IgD-negative memory B cell (primary cell): ENCODE measurements around the gene ATAD1. TPM values are rescaled to one million over a fixed set of nuclear protein-coding genes. Genes with fewer than 3 reads are reported as not detected.
"Not testable (repeated sequence)": the region's sequence is repeated elsewhere in the genome, so short reads cannot be mapped to it uniquely, and the experiment has no call there.

ENCODE experiments used
- H3K27ac Mint-ChIP-seq, 3 donors: one replicate each; pipeline ENCODE4 v1.8.0; 2020 to 2022; ENCODE audit warnings: mild to moderate bottlenecking in 3 of 3, mixed read lengths in 3 of 3, moderate library complexity in 1 of 3
- H3K27me3 Mint-ChIP-seq: one replicate; pipeline ENCODE4 v1.8.0; 2021; ENCODE audit warnings: mixed read lengths
- H3K36me3 Mint-ChIP-seq: one replicate; pipeline ENCODE4 v1.8.0; 2020; ENCODE audit warnings: mild to moderate bottlenecking, mixed read lengths
- H3K4me1 Mint-ChIP-seq, 3 donors: one replicate each; pipeline ENCODE4 v1.8.0; 2020 to 2022; ENCODE audit warnings: mixed read lengths in 3 of 3, mild to moderate bottlenecking in 1 of 3
- H3K4me3 Mint-ChIP-seq, 4 donors: one replicate each; pipeline ENCODE4 v1.8.0; 2020 to 2022; ENCODE audit warnings: mild to moderate bottlenecking in 4 of 4, mixed read lengths in 4 of 4, moderate library complexity in 3 of 4
- H3K9me3 Mint-ChIP-seq, 3 donors: one replicate each; pipeline ENCODE4 v1.8.0; 2020 to 2021; ENCODE audit warnings: mixed read lengths in 3 of 3, mild to moderate bottlenecking in 1 of 3
- polyA plus RNA-seq: library from polyadenylated mRNA; unstranded; fragments of 300-500 nt; fragmentation: Illumina TruSeq; gene quantifications from one replicate; pipeline ENCODE4 v1.2.3, GENCODE V29; 2021

Gene ATAD1
- polyA plus RNA-seq, 1 donor from 2014 or later = 31.9 TPM

DNA sequence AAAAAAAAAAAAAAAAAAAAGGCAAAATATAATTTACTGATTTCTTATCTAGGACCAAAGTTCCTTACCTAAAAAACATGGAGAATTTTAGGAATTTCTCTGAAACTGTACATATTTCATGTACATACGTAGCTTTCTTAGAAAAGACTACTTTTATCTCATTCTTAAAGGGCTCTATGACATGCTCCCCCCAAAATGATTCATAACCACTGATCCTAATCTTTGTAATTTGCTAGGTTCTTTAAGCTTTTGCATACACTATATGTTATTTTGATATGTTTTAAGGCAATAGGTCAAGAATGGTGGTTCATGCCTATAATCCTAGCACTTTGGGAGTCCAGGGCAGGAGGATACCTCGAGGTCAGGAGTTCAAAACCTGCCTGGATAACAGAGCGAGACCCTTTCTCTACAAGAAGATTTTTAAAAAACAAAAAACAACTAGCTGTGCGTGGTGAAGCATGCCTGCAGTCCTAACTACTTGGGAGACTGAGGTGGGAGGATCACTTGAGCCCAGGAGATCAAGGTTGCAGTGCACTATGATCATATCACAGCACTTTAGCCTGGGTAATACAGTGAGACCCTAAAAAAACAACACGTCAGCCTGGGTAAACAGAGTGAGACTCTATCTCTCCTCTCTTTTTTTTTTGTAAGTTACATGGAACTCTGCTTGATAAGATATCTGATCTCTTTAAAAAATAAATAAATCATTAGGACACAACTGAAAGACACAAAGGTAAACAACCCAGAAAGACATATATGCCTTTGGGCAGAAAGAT is 54.8 kb downstream of the ATAD1 start:
- peaks cover 10% of the 10 kb centered on the region for H3K36me3 Mint-ChIP-seq

DNA sequence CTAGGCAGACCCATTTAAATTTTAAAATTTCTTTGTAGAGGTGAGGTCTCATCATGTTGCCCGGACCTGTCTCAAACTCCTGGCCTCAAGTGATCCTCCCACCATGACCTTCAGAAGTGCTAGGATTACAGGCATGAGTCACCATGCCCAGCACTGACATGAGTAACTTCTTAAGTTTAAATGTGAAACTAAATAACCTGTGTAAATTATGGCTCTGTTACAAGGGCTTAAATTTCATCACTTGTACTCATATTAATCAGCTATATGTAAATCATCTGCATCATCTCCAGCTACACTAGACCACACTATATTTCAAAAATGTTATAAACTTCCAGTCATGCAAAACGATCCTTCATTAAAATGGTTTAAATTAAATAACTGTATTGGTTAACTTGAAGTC is 56.1 kb downstream of the ATAD1 start:
- Mint-ChIP-seq H3K4me1 (no peaks in the 10 kb centered on the region), H3K27me3 (no peaks in the 10 kb centered on the region), H3K9me3 (no peaks in the 10 kb centered on the region), H3K27ac (peak overlapping the region in 1 of 3 donors; percentile 93), H3K36me3 (peaks cover 6% of the 10 kb centered on the region), H3K4me3 (no peak overlapping the region)

More for the DNA sequence above, 54.8 kb downstream of the ATAD1 start:
- no peaks in the 10 kb centered on the region for H3K27me3 Mint-ChIP-seq
- H3K4me1 Mint-ChIP-seq = no peaks in the 10 kb centered on the region
- H3K4me3 Mint-ChIP-seq = no peak overlapping the region
- no peak overlapping the region for H3K27ac Mint-ChIP-seq
- no peaks in the 10 kb centered on the region for H3K9me3 Mint-ChIP-seq

GRCh38 chr10:87761153-87761552 is 56.9 kb downstream of the ATAD1 start:
- H3K36me3 Mint-ChIP-seq = peaks cover 5% of the 10 kb centered on the region
- no peak overlapping the region for H3K27ac Mint-ChIP-seq
- no peaks in the 10 kb centered on the region for H3K27me3 Mint-ChIP-seq
- no peaks in the 10 kb centered on the region for H3K4me1 Mint-ChIP-seq
- H3K4me3 Mint-ChIP-seq = no peak overlapping the region
- no peaks in the 10 kb centered on the region for H3K9me3 Mint-ChIP-seq

- H3K36me3 Mint-ChIP-seq = peaks cover 5% of the 10 kb centered on the region
Observed at GRCh38 chr10:87760195-87760905, 57.7 kb downstream of the ATAD1 start.

GRCh38 chr10:87759551-87759950 is 58.5 kb downstream of the ATAD1 start:
- Mint-ChIP-seq H3K27ac (peak overlapping the region in 1 of 3 donors; percentile 51), H3K27me3 (no peaks in the 10 kb centered on the region), H3K9me3 (no peaks in the 10 kb centered on the region), H3K4me1 (no peaks in the 10 kb centered on the region), H3K4me3 (no peak overlapping the region), H3K36me3 (peaks cover 4% of the 10 kb centered on the region)

More at GRCh38 chr10:87760195-87760905, 57.7 kb downstream of the ATAD1 start:
- Mint-ChIP-seq H3K27me3 (no peaks in the 10 kb centered on the region), H3K27ac (peak overlapping the region in 1 of 3 donors; percentile 51), H3K9me3 (no peaks in the 10 kb centered on the region), H3K4me3 (no peak overlapping the region), H3K4me1 (no peaks in the 10 kb centered on the region)

GRCh38 chr10:87757685-87758084 is 60.3 kb downstream of the ATAD1 start:
- Mint-ChIP-seq H3K4me3 (no peak overlapping the region), H3K36me3 (peaks cover 4% of the 10 kb centered on the region), H3K27me3 (no peaks in the 10 kb centered on the region), H3K27ac (peak overlapping the region in 1 of 3 donors; percentile 73), H3K4me1 (no peaks in the 10 kb centered on the region), H3K9me3 (no peaks in the 10 kb centered on the region)

- Mint-ChIP-seq H3K36me3 (peaks cover 2% of the 10 kb centered on the region), H3K4me3 (no peak overlapping the region), H3K27me3 (no peaks in the 10 kb centered on the region), H3K27ac (no peak overlapping the region), H3K9me3 (no peaks in the 10 kb centered on the region), H3K4me1 (peaks cover 0 to 3% (median 0%) of the 10 kb centered on the region in 3 donors)
Observed at GRCh38 chr10:87753995-87754866, 63.8 kb downstream of the ATAD1 start.

DNA sequence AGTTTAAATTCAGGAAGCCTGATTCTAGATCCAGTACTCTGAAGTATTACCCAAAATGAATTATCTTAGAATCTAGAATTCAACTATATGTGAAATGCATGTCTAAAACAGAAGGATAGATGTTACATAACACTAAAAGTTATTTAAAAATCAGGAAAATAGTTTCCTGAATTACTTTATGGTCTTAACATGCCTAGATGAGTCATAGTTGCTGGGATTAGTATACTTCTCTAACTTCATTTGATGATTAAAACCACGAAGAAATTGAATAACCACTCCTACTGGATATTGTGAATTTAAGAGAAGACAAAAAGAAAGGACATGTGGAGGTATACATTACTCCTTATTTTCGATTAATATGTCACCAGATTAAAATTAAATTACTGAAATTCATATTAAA is 65.5 kb downstream of the ATAD1 start:
- Mint-ChIP-seq H3K27ac (no peak overlapping the region), H3K36me3 (no peaks in the 10 kb centered on the region), H3K4me3 (no peak overlapping the region), H3K27me3 (no peaks in the 10 kb centered on the region), H3K9me3 (peaks cover 0 to 4% (median 0%) of the 10 kb centered on the region in 3 donors), H3K4me1 (peaks cover 0 to 3% (median 0%) of the 10 kb centered on the region in 3 donors)

DNA sequence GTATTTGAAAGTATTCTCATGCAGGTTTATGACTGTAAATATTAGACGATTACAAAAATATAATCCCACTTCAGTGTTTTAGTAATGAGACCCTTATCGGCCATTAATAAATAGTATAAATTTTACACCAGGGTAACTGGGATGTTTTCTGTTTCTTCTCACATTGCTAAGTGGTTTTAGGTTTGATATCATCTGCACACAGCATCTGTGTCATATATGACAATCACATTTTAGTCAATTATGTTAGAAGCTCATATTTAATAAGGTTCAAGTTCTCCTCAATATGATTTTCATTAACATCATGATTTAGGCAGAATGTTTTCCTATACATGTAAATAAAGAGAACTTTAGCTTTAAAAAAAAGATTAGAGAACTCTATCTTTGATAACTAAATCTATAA is 66.8 kb downstream of the ATAD1 start:
- Mint-ChIP-seq H3K9me3 (peaks cover 0 to 4% (median 0%) of the 10 kb centered on the region in 3 donors), H3K4me1 (peaks cover 0 to 3% (median 0%) of the 10 kb centered on the region in 3 donors), H3K36me3 (no peaks in the 10 kb centered on the region), H3K4me3 (no peak overlapping the region), H3K27ac (no peak overlapping the region), H3K27me3 (no peaks in the 10 kb centered on the region)

DNA sequence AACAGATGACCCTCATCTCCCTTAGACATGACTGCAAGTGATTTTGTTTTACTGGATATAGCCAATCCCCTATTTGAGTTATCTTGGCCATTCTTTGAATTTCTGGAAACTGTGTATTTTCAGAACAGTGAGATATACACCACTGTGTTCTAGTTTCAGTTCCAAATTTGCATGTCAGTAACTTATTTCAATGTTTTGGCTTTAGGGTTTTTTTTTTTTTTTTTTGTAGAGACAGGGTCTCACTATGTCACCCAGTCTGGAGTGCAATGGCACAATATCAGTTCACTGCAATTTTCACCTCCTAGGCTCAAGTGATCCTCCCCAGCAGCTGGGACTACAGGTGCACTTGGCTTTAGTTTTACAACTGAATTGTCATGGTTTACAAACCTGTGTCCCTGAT is 67.2 kb downstream of the ATAD1 start:
- Mint-ChIP-seq H3K4me1 (peaks cover 0 to 3% (median 0%) of the 10 kb centered on the region in 3 donors), H3K4me3 (no peak overlapping the region), H3K27ac (no peak overlapping the region), H3K36me3 (no peaks in the 10 kb centered on the region), H3K9me3 (peaks cover 0 to 4% (median 0%) of the 10 kb centered on the region in 3 donors), H3K27me3 (no peaks in the 10 kb centered on the region)

DNA sequence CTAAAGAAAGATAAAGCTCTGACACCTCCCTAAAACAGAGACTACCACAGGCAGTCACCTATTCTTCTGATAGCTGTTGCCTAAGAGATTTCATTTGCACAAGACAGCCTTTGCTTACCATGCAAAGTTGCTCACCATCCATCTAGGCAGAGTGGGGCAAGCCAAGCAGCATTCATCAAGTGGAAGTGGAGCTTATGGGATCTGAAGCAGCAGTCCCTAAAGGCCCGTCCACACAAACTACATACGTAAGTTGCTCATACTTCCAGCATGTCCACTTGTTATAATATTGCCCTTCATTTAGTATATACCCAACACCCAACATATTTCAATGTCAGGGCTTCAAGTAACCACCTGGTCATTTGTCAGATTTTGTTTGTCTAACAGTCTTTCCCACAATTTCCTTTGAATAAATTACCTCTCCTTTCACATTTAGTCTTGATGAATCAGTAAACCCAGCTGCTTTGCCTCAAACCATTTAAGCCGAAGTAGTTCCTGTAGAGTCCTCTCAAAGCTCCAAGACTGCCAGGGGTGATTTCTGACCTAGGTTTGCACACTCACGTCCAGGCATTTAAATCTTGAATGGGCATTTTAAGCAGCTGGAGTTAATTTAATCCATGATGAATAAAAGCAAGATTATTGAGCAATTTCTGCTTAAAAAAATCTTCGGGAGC is 67.9 kb downstream of the ATAD1 start:
- Mint-ChIP-seq H3K27me3 (no peaks in the 10 kb centered on the region), H3K4me3 (no peak overlapping the region), H3K4me1 (peaks cover 0 to 3% (median 0%) of the 10 kb centered on the region in 3 donors), H3K27ac (peak overlapping the region in 1 of 3 donors; percentile 19), H3K9me3 (peaks cover 0 to 4% (median 0%) of the 10 kb centered on the region in 3 donors), H3K36me3 (no peaks in the 10 kb centered on the region)

DNA sequence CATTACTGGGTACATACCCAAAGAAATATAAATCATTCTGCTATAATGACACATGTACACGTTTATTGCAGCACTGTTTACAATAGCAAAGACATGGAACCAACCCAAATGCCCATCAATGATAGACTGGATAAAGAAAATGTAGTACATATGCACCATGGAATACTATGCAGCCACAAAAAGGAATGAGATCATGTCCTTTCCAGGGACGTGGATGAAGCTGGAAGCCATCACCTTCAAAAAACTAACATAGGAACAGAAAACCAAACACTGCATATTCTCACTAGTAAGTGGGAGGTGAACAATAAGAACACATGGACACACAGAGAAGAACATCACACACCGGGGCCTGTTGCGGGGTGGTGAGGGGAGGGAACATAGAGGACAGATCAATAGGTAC is 69.8 kb downstream of the ATAD1 start:
- H3K4me3 Mint-ChIP-seq, H3K36me3 Mint-ChIP-seq, H3K4me1 Mint-ChIP-seq, H3K9me3 Mint-ChIP-seq, H3K27me3 Mint-ChIP-seq: not testable (repeated sequence)
- peak overlapping the region in 1 of 3 donors; percentile 76 for H3K27ac Mint-ChIP-seq

- H3K27ac Mint-ChIP-seq = no peak overlapping the region
- peaks cover 0 to 4% (median 0%) of the 10 kb centered on the region in 3 donors for H3K9me3 Mint-ChIP-seq
- no peaks in the 10 kb centered on the region for H3K36me3 Mint-ChIP-seq
- peaks cover 4% of the 10 kb centered on the region for H3K27me3 Mint-ChIP-seq
- no peak overlapping the region for H3K4me3 Mint-ChIP-seq
- H3K4me1 Mint-ChIP-seq = peaks cover 0 to 3% (median 0%) of the 10 kb centered on the region in 3 donors
Observed at GRCh38 chr10:87746911-87747310, 71.1 kb downstream of the ATAD1 start.

- Mint-ChIP-seq H3K4me3 (no peak overlapping the region), H3K9me3 (peaks cover 0 to 7% (median 0%) of the 10 kb centered on the region in 3 donors), H3K27ac (no peak overlapping the region), H3K4me1 (no peaks in the 10 kb centered on the region), H3K27me3 (peaks cover 8% of the 10 kb centered on the region), H3K36me3 (no peaks in the 10 kb centered on the region)
Observed at GRCh38 chr10:87744606-87745005, 73.4 kb downstream of the ATAD1 start.
